HG03175 (cell line): Measurements from ENCODE around the gene NFE2L1.
A peak's percentile ranks its signal among the peaks of the same experiment; 100 is the strongest.
"Not testable (repeated sequence)": the region's sequence is repeated elsewhere in the genome, so short reads cannot be mapped to it uniquely, and the experiment has no call there.

Source experiments
- ATAC-seq: cut with Tn5 transposase; IDR thresholded peaks from one replicate; pipeline ENCODE4 v1.9.1; 2021; ENCODE audit warnings: mild to moderate bottlenecking, moderate library complexity; ENCODE audit not compliant: unreplicated experiment

Gene NFE2L1

GRCh38 chr17:48022901-48023300 lies 25.3 kb upstream of the NFE2L1 start:
- no peak for ATAC-seq

- ATAC-seq, result no peak
Observed at GRCh38 chr17:48023400-48024148, 24.6 kb upstream of the NFE2L1 start.

DNA sequence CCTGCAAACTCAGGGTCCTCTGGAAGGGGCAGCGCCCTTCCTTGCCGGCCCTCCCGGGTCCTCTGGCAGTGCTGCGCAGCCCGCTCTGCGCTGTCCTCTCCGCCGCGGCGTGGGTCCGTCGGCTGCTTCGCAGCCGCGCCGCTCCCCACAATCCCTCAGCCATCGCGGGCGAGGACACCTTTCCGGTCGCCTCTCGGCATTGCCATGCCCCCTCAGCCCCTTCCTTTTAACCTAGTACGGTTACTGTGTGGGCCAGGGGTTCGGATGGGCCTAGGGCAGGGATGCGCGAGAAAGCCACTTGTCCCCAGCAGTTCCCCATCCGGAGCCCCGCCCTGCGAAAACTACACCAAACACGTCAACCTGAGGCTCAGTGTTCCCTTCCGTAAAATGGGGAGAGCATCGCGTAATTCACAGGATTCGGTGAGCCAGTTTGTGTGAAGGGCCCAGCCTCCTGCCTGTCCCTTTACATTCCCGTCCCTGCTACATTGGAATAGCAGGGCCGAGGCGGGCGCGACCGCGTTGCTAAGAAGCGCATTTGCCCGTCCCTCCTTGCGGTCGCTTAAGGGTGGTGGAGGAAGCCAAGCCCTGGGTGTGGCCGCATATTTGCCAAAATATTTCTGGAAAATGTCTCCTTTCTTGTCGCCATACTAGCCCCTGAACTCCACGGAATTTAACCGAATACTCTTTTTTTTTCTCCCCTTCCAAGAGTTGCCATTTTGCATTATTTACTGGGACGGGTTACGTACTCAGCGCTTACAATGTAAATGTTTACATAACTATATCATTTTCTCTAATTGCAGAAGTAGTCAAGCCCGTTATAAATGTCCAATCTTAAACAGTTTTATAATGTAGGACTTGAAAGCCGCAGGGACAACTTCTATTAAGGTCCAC lies 23.8 kb upstream of the NFE2L1 start:
- ATAC-seq, result no peak

GRCh38 chr17:48025040-48025903 lies 22.9 kb upstream of the NFE2L1 start:
- ATAC-seq, result peak; percentile 82

DNA sequence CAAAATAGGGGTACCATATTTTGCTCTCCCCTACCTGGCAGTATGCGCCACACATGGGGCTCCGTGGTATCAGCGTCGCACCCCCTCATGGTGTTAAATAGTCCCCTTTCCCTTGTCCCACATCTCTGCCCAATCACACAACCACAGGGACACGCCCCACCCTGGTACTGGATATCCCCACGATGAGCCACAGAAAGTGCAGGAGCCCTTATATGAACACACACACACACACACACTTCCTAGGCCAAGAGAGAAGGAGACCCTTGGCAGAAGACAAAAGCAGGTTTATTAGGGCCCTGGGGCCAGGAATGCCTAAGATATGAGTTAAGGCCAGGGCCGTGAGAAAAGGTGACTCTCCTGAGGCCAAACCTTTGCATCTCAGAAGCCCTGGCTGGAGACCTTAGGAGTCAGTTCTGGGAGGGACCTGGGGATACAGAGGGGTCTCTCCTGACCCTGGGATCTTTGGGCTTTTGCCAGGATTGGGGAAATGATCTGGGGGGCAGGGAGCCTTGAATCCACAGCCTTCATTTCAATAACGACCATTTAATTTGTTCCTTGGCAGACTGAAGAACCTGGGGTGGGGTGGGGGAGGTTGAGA lies 22.2 kb upstream of the NFE2L1 start:
- no peak for ATAC-seq

DNA sequence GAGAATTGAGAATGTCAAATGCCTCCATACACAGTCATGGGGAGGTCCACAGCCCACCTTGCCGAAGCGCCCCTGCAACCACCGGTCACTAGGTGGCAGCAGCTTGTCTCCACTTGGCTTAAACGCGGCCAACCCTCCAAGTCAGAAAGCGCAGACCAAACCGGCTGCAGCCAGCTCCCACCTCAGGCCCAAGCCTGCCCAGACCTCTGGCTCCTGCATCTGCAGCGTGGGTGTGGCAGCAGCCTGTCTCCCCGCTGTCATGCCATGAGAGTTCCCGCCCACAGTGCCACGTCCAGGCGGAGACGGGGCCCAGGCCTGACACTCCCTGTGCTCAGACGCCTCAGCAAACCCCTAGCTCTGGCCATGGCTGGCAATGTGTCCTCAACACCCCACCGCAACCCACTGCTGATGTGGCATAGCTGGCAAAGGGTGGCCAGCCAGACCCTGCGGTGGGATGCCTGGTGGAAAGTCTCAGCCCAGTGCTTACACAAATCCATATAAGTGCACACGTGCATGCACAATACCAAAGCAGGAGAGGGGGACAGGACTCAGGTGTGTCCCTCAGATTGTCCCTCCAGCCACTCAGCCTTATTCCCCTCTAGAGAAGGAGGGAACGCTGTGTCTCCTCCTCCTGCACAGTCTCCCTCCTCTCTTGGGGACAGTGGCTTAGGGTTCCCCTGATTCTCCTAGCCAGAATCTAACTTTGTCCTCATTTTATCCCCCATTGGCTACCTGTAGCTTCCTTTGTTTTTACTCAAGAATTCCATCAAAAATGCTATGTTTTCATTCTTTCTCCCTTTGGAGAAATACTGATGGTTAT lies 21.4 kb upstream of the NFE2L1 start:
- peak; percentile 30 for ATAC-seq

DNA sequence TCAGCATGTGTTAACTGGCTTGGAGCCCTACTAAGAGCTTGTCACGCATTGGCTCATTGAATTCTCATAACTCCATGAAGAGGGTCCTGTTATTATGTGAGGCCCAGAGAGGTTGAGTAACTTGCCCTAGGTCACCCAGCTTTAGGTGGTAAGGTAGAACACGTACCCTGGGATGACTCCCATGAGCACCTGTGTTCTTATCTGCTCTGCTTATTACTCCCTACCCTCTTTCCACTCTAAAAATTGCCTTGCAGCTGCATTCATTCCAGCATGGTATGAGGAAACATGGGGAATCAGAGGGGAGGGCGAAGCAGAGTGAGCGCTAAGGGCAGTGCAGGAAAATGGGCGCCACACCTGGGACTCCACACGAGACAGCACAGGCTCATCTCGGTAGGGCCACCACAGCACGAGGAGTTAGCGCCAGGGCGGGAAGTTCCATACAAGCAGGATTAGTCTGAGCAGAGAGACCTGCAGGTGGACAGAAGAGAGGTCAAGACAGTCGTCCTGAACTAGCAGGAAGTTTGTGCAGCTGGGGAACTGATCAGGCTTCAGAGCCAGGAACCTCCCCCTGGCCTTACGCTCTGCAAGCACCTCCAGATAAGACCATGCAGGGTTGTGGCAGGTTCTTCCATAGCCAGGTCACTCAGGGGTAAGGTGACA lies 20.7 kb upstream of the NFE2L1 start:
- ATAC-seq, result no peak

GRCh38 chr17:48028736-48029135 lies 19.4 kb upstream of the NFE2L1 start:
- ATAC-seq, result no peak

GRCh38 chr17:48030531-48030930 lies 17.6 kb upstream of the NFE2L1 start:
- no peak for ATAC-seq

DNA sequence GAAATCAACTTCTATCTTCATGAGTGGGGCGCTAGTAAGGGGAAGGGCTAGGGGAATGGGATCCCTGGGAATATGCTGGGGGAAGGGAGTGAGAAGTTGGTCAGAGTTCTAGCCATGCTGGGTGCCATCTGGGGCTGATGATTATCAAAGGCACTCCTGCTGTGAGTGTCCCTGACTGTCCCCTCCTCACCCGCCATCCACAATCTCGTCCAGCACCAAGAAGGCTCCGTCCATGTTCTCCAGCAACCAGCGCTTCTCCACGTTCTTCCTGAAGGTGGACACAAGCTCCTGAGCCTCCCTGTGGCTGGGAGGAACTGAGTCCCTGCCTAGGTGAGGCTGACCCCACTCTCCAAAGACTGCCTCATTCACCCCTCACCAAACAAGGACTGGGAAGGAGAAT lies 16.2 kb upstream of the NFE2L1 start:
- no peak for ATAC-seq

DNA sequence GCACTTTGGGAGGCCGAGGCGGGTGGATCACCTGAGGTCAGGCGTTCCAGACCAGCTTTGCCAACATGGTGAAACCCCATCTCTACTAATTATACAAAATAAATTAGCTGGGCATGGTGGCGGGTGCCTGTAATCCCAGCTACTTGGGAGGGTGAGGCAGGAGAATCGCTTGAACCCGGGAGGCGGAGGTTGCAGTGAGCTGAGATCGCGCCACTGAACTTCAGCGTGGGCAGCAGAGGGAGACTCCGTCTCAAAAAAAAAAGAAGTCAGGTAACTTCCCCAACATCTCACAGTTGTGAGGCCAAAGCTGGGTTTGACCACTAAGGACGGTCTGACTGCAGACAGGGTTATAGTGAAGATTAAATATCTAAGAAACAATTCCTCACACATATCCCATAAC lies 13.4 kb upstream of the NFE2L1 start:
- ATAC-seq, result not testable (repeated sequence)

DNA sequence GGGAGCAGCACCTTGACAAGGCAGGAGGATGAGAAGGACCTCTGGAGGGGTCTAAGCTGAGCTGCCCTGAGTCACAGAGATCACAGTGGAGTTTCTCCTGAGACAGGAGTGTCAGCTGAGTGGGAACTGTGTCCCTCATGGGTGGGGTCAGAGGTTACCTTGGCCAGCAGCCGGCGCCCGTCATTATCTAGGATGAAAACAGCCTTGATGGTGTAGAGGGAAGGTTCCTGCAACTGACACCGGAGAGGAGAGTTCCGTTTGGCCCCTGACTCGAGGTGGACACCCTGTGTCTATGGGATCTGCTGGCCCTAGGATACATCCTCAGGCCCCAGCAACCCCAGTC lies 11.5 kb upstream of the NFE2L1 start:
- ATAC-seq, result no peak

- ATAC-seq, result peak; percentile 66
Observed at GRCh38 chr17:48037036-48037837, 10.9 kb upstream of the NFE2L1 start, which contains the start of gene COPZ2. Gene COPZ2, minus strand, starts transcription at chr17:48037797. Its CDS starts 20 bp downstream, at chr17:48037777.

DNA sequence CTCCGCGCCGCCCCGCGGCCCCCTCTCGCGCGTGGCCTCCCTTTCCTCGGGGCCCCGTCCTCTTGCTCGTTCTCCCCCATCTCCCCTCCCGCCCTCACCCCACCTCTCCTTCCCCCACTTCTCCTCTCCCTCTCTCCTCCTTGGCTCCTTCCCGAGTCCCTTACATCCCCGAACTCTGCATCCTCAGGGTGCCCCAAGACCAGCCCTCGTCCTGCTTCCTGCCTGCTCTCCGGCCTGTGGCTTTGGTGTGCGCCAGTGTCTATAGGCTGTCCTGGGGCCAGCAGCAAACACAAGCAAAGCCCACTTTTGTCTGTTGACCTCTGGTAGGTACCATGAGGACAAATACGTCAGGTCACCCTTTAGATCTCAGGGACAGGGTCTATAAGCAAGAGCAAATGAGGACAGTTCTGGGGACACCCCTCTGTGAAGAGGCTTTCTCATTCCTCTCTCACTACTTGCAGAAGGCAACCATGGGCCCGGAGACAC lies 10.3 kb upstream of the NFE2L1 start:
- no peak for ATAC-seq

- ATAC-seq, result no peak
Observed at GRCh38 chr17:48038687-48039086, 9.5 kb upstream of the NFE2L1 start.

DNA sequence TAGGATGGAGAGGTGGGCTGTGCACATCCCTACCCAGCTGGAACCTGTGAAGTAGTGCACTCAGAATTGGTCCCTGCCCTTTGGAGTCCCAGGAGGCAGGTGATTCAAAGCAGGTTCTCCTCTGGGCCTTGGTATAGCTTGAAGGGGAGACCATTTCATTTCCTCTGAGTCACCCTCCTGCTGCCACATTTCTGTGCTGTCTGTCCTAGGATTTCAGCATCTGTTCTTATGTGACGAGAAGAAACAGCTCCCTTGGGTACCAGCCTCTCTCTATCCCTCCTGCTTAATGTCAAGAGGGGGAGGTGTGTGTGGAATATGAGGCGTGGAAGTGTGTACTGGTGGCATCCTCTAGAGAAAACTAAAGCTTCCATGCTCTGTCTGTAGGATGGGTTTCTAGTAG lies 5.0 kb upstream of the NFE2L1 start:
- no peak for ATAC-seq

DNA sequence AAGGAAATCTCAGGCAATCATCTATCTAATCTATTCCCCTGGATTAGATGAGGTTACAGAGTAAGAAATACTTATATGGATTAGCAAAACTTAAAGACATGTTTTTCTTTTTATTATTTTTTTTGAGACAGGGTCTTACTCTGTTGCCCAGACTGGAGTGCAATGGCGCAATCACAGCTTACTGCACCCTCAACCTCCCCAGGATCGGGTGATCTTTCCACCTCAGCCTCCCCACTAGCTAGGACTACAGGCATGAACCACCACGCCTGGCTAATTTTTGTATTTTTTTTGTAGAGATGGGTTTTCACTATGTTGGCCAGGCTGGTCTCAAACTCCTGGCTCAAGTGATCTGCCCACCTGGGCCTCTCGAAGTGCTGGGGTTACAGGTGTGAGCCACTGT lies 3.3 kb upstream of the NFE2L1 start:
- ATAC-seq, result no peak

GRCh38 chr17:48045316-48046001 lies 2.7 kb upstream of the NFE2L1 start:
- ATAC-seq, result no peak
